ENCODE results near the gene SLC9A4.

DNA sequence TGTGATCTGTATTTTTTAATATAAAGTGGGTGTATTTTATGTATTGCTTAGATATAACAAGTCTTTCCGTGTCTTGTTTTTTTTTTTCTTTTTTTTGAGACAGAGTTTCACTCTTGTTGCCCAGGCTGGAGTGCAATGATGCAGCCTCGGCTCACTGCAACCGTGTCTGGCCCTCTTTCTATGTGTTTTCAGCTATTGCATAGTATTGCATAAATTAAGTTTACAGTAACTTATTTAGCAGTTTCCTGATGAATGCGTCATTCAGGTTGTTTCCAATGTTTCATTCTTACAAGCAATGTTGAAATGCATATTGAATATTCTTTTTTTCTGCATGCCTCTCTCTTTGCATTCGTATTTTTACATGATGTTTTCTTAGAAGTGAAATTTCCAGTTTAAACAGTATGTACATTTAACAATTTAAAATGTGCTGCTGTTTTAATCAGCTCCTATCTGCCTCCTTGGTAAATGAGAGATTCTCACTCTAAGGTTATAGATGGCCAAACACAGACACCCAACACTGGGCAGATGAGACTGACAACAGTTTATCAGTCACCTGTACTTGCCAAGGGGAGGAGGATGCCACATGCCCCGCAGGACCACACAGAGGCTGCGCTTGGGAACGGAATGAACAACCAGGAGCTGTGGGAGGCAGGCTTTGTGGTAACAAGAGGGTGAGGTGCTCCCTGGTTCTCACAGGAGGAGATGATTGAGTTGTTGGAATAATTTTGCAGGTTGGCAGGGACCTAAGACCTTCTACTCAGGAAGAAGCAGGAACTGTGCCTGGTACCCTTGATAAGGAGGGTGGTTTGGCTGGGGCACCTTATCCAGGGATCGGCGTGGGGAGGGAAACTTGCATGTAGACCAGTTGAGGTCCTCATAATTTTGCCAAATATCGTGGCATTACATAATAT is 7.5 kb downstream of the SLC9A4 start:
- TF ChIP-seq SMC3 (conservative IDR thresholded peaks at IDR 0.05; ENCODE audit: poor library complexity) (no peak), POLR2AphosphoS5 (IDR thresholded peaks at IDR 0.05) (no peak), EP300 (conservative IDR thresholded peaks at IDR 0.05; ENCODE audit: poor library complexity, severe bottlenecking) (no peak), EZH2 (IDR thresholded peaks at IDR 0.05; ENCODE audit: borderline replicate concordance, insufficient read depth, low read length, poor library complexity, severe bottlenecking) (no peak), RAD21 (conservative IDR thresholded peaks at IDR 0.05) (no peak), TAF1 (IDR thresholded peaks at IDR 0.05; ENCODE audit: low read depth) (no peak)
- TF ChIP-seq, protein P1, sequence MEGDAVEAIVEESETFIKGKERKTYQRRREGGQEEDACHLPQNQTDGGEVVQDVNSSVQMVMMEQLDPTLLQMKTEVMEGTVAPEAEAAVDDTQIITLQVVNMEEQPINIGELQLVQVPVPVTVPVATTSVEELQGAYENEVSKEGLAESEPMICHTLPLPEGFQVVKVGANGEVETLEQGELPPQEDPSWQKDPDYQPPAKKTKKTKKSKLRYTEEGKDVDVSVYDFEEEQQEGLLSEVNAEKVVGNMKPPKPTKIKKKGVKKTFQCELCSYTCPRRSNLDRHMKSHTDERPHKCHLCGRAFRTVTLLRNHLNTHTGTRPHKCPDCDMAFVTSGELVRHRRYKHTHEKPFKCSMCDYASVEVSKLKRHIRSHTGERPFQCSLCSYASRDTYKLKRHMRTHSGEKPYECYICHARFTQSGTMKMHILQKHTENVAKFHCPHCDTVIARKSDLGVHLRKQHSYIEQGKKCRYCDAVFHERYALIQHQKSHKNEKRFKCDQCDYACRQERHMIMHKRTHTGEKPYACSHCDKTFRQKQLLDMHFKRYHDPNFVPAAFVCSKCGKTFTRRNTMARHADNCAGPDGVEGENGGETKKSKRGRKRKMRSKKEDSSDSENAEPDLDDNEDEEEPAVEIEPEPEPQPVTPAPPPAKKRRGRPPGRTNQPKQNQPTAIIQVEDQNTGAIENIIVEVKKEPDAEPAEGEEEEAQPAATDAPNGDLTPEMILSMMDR (IDR thresholded peaks at IDR 0.05; ENCODE audit: poor library complexity, severe bottlenecking), result no peak
- TF ChIP-seq, protein P2, sequence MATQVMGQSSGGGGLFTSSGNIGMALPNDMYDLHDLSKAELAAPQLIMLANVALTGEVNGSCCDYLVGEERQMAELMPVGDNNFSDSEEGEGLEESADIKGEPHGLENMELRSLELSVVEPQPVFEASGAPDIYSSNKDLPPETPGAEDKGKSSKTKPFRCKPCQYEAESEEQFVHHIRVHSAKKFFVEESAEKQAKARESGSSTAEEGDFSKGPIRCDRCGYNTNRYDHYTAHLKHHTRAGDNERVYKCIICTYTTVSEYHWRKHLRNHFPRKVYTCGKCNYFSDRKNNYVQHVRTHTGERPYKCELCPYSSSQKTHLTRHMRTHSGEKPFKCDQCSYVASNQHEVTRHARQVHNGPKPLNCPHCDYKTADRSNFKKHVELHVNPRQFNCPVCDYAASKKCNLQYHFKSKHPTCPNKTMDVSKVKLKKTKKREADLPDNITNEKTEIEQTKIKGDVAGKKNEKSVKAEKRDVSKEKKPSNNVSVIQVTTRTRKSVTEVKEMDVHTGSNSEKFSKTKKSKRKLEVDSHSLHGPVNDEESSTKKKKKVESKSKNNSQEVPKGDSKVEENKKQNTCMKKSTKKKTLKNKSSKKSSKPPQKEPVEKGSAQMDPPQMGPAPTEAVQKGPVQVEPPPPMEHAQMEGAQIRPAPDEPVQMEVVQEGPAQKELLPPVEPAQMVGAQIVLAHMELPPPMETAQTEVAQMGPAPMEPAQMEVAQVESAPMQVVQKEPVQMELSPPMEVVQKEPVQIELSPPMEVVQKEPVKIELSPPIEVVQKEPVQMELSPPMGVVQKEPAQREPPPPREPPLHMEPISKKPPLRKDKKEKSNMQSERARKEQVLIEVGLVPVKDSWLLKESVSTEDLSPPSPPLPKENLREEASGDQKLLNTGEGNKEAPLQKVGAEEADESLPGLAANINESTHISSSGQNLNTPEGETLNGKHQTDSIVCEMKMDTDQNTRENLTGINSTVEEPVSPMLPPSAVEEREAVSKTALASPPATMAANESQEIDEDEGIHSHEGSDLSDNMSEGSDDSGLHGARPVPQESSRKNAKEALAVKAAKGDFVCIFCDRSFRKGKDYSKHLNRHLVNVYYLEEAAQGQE (IDR thresholded peaks at IDR 0.05; ENCODE audit: borderline replicate concordance), result no peak
